SU-DHL-6 (cell line): ENCODE data around the gene AEN.

ENCODE experiments used
- EZH2phosphoT487 ChIP-seq: fragments of 200-600 bp; sonication (generic), shearing (Covaris generic); conservative IDR thresholded peaks from 2 replicates; pipeline ENCODE4 v1.6.1; 2018; ENCODE audit warnings: mild to moderate bottlenecking, antibody characterized with exemption, low read length, moderate library complexity, mixed read lengths
- TF ChIP-seq, protein P1 (sequence below): fragments of 200-600 bp; sonication (generic); IDR thresholded peaks from one replicate; pipeline ENCODE4 v1.5.1; 2017; ENCODE audit warnings: antibody characterized with exemption, mild to moderate bottlenecking, low read length, moderate library complexity; ENCODE audit not compliant: insufficient read depth, poor library complexity, severe bottlenecking

GRCh38 chr15:88571852-88572259 is 49.3 kb upstream of the AEN start:
- TF ChIP-seq, protein P1, sequence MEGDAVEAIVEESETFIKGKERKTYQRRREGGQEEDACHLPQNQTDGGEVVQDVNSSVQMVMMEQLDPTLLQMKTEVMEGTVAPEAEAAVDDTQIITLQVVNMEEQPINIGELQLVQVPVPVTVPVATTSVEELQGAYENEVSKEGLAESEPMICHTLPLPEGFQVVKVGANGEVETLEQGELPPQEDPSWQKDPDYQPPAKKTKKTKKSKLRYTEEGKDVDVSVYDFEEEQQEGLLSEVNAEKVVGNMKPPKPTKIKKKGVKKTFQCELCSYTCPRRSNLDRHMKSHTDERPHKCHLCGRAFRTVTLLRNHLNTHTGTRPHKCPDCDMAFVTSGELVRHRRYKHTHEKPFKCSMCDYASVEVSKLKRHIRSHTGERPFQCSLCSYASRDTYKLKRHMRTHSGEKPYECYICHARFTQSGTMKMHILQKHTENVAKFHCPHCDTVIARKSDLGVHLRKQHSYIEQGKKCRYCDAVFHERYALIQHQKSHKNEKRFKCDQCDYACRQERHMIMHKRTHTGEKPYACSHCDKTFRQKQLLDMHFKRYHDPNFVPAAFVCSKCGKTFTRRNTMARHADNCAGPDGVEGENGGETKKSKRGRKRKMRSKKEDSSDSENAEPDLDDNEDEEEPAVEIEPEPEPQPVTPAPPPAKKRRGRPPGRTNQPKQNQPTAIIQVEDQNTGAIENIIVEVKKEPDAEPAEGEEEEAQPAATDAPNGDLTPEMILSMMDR = no peak
- TF ChIP-seq EZH2phosphoT487 = no peak
